Endothelial cell (in vitro differentiated cells): ENCODE results near the gene CCDC92B. TPM values are rescaled to one million over a fixed set of nuclear protein-coding genes. Genes with fewer than 3 reads are reported as not detected.

Source experiments
- DNase-seq: peaks from one replicate; pipeline ENCODE4 v3.0.0; 2021; ENCODE audit warnings: low spot score
- H3K27ac Mint-ChIP-seq: one replicate; pipeline ENCODE4 v1.8.0; 2021; ENCODE audit warnings: mixed read lengths, inconsistent platforms; ENCODE audit not compliant: unreplicated experiment
- H3K27me3 Mint-ChIP-seq: one replicate; pipeline ENCODE4 v1.8.0; 2021; ENCODE audit warnings: mild to moderate bottlenecking, moderate library complexity, mixed read lengths, inconsistent platforms; ENCODE audit not compliant: unreplicated experiment
- H3K36me3 Mint-ChIP-seq: one replicate; pipeline ENCODE4 v1.8.0; 2021; ENCODE audit warnings: mild to moderate bottlenecking, low read depth, mixed read lengths, inconsistent platforms; ENCODE audit not compliant: unreplicated experiment
- H3K4me1 Mint-ChIP-seq: one replicate; pipeline ENCODE4 v1.8.0; 2021; ENCODE audit warnings: mild to moderate bottlenecking, mixed read lengths, inconsistent platforms; ENCODE audit not compliant: unreplicated experiment
- H3K4me3 Mint-ChIP-seq: one replicate; pipeline ENCODE4 v1.8.0; 2021; ENCODE audit warnings: mild to moderate bottlenecking, mixed read lengths, inconsistent platforms; ENCODE audit not compliant: unreplicated experiment
- H3K9me3 Mint-ChIP-seq: one replicate; pipeline ENCODE4 v1.8.0; 2021; ENCODE audit warnings: mixed read lengths, inconsistent platforms; ENCODE audit not compliant: unreplicated experiment
- total RNA-seq: library from RNA; stranded (reverse); fragmentation: NEBNext Ultra II Directional; extraction: Animal tissue kit (Norgen Biotek cat#: 25700); gene quantifications from one replicate; pipeline ENCODE4 v1.2.1, GENCODE V29; 2021; ENCODE audit not compliant: unreplicated experiment
- TF ChIP-seq, protein P1 (sequence below): fragments of 200-600 bp; sonication (generic); IDR thresholded peaks from one replicate; pipeline ENCODE4 v1.5.0; 2021; ENCODE audit warnings: antibody characterized with exemption; ENCODE audit not compliant: unreplicated experiment

Gene CCDC92B
- total RNA-seq, 1 donor from 2014 or later, result 1.9 TPM

DNA sequence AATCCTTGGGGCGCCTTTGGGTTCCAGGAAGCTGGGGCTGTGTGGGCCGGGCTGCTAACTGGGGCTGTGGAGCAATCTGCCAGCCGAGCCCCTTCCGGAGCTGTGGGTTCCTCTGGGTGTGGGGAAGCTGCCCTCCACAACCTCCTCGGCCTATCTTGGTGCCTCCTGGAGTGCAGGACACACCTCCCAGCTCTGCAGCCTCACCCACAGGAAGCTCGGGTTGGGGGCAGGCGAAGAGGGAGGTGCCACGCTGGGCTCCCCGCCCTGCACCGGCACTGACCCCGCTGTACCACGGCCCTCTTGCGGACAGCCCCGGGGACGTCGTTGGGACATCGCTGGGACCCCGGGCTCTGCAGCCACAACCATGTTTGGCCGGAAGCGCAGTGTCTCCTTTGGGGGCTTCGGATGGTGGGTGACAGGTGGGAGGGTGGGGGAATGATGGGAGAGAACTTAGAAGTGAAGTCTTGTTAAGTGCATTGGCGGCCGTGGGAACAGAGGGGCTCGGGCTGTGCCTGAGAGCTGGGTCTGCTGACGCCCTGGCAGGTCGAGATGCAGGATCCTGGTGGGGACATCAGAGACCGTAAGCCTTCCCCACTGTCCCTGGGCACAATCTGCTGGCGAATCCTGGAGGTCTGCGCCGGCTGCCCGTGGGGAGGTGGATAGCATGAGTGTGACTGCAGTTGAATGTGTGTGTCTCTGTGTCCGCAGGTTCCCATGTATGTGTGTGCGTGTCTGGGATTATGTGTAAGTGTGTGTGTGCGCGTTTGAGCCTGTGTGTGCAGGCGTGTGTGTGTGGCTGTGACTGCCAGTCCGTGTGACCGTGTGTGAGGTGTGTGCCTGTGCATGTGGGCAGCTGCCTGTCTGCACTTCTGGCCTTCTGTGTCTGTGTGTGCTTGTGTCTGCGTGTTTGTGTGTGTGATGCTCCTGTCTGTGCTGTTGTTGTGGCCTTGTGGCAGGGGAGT is 47.0 kb upstream of the CCDC92B start, which contains the start of gene RAP1GAP2:
RAP1GAP2 (plus strand) TSS at position 275 of the 962 bp plus-strand sequence; CDS start at position 365, 90 bp downstream.
- no peaks in the 10 kb centered on the region for H3K27me3 Mint-ChIP-seq
- no peaks in the 10 kb centered on the region for H3K36me3 Mint-ChIP-seq
- DNase-seq, result no peak
- peaks cover 1% of the 10 kb centered on the region for H3K4me1 Mint-ChIP-seq
- H3K27ac Mint-ChIP-seq, result no peak within 1 kb of the TSS
- no peak within 1 kb of the TSS for H3K4me3 Mint-ChIP-seq
- no peaks in the 10 kb centered on the region for H3K9me3 Mint-ChIP-seq
- TF ChIP-seq, protein P1, sequence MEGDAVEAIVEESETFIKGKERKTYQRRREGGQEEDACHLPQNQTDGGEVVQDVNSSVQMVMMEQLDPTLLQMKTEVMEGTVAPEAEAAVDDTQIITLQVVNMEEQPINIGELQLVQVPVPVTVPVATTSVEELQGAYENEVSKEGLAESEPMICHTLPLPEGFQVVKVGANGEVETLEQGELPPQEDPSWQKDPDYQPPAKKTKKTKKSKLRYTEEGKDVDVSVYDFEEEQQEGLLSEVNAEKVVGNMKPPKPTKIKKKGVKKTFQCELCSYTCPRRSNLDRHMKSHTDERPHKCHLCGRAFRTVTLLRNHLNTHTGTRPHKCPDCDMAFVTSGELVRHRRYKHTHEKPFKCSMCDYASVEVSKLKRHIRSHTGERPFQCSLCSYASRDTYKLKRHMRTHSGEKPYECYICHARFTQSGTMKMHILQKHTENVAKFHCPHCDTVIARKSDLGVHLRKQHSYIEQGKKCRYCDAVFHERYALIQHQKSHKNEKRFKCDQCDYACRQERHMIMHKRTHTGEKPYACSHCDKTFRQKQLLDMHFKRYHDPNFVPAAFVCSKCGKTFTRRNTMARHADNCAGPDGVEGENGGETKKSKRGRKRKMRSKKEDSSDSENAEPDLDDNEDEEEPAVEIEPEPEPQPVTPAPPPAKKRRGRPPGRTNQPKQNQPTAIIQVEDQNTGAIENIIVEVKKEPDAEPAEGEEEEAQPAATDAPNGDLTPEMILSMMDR, result no peak

DNA sequence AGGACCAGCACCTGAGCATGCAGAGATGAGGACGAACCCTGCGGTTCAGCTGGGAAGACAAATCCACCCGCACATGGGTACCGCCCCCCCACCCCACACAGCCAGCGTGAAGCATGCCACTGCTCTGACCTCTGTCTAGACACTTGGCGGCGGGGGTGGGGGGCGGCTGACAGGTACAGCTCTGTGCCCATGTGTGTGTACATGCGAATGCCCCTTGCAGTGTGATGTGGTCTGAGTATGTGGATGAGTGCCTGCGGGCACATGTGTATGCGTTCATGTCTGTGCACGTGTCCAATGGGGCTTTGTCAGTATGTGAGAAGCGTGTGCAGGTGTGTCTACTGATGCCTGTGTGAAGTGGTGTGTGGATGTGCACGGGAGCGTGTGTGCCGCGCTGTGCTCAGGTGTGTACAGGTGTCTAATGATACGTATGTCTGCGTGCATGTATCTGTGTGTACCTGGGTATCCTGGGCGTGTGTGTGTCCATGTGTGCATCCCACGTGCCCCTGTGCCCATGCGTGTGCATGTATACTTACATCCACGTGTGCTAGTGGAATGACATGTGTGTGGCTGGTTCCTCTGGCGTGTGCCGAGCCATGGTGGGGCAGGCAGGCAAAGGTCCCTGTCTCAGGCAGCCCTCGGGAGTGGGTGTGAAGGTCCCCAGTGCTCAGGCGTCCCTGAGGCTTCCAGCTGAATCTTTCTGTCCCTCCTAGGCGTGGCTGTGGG is 46.1 kb upstream of the CCDC92B start:
- Mint-ChIP-seq H3K36me3 (no peaks in the 10 kb centered on the region), H3K4me3 (no peak overlapping the region), H3K27ac (no peak overlapping the region), H3K27me3 (no peaks in the 10 kb centered on the region), H3K9me3 (no peaks in the 10 kb centered on the region), H3K4me1 (peaks cover 6% of the 10 kb centered on the region)
- TF ChIP-seq, protein P1, result no peak
- DNase-seq, result no peak

DNA sequence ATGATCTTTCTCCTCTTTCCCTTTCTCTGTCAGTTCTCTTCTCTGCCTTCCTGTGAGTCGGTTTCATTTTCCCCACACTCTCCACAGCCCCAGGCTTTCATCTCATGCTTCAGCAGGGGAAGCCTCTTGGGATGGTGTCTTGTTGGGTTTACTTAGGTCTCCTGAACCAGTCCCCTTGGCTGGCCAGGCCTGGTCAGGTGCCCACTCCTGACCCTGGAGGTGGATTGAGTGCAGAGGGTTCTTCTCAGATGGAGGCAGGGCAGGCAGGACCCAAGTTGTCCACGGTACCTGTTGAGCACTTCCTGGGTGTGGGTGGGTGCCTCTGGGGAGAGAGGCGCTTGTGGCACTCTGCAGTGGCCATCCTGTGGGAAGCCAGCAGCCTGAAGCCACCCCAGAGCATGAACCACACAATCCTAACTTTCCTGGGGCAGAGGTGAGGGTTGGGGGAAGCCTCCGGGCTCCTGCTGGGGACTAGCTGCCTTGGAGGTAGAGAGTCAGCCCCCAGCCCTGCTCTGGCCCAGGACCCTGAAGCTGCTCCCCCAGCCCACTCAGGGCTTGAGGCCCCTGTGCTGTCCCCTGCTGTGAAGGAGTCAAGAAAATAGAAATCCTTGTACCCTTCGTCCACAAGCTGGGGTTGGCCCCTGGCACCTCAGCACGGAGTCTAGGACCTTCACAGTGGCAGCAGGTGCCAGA is 44.8 kb upstream of the CCDC92B start:
- peaks cover 10% of the 10 kb centered on the region for H3K4me1 Mint-ChIP-seq
- no peaks in the 10 kb centered on the region for H3K9me3 Mint-ChIP-seq
- no peak for DNase-seq
- H3K4me3 Mint-ChIP-seq, result no peak overlapping the region
- TF ChIP-seq, protein P1, result no peak
- no peaks in the 10 kb centered on the region for H3K27me3 Mint-ChIP-seq
- H3K36me3 Mint-ChIP-seq, result no peaks in the 10 kb centered on the region
- no peak overlapping the region for H3K27ac Mint-ChIP-seq

DNA sequence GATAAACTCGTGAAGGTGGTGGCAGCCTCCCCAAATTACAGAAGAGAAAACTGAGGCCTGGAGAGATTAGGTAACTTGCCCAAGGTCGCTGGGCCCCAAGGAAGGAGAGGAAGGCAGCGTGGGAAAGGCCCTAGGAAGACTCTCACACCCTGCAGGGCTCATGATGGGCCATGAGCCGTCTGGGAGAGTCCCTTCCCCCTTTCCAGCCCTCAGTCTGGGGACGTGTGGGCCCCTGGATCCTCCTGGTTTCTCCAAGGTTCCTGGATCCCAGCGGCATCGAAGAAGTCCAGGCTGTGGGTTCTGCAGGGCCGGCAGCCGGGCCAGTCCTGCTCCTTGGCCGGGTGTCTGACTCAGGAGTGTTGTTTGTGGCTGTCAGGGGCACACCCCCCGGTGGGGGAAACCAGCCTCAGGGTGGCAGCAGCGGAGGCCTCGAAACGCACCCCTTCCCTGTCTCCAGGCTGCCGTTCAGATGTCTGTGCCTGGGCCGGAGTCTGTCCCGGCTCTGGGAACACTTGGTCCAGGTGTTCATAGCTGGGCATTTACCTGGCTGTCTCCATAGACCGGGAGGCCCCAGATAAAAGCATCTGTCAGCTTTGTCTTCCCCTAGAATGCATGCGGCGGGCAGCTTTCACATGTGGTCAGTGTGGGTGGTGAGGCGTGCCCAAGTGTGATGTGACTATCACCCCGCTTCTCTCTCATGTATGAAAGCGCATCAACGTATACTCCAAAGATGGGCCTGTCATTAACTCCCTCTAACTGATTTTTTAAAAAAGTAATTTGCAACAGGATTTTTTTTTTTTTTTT is 43.1 kb upstream of the CCDC92B start:
- DNase-seq, result no peak
- no peaks in the 10 kb centered on the region for H3K27me3 Mint-ChIP-seq
- H3K27ac Mint-ChIP-seq, result no peak overlapping the region
- no peak overlapping the region for H3K4me3 Mint-ChIP-seq
- no peaks in the 10 kb centered on the region for H3K36me3 Mint-ChIP-seq
- TF ChIP-seq, protein P1, result no peak
- no peaks in the 10 kb centered on the region for H3K9me3 Mint-ChIP-seq
- H3K4me1 Mint-ChIP-seq, result peaks cover 10% of the 10 kb centered on the region
